ENCODE measurements around the gene IL18BP. TPM values are rescaled to one million over a fixed set of nuclear protein-coding genes. Genes with fewer than 3 reads are reported as not detected.

IL18BP gene
- 10 to 100 TPM; 12.4 to 14.0 TPM for total RNA-seq

DNA sequence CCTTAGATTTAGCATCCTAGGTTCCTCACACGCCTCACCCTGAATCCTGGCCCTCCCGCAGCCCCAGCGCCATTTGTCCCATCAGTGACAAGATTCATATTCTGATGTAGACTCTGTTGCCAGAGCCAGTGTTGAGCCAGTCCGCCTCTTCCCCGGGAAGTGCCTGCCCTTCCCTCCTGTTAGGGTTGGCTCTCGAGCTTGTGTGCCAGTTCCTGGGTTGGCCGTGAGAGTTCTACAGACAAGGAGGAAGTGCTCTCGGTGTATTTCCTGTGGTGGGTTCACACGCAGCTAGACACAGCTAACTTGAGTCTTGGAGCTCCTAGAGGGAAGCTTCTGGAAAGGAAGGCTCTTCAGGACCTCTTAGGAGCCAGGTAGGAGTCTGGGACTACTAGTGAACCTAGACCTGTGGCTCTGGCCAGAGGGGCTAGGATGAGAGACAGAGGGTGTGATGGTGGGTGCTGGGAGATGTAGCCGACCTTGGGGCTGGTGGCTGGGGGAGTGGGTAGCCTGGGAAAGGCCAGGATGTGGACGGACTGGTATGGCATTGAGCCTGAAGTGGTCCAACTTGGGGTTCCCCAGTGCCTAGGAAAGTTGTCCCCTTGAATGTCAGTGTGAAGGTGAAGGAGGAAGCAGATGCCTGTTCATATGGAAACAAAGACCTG lies at the start of gene IL18BP:
Gene IL18BP (plus strand): TSS at position 261 of the 662 bp plus-strand sequence. CDS start 1,076 bp downstream, outside the sequence.
- POLR2A ChIA-PET, result interaction anchor here (0.7 to 2.0 kb wide), 9 partner anchors 9 to 70 kb away, joined by 3 to 8 read pairs (median 4); partner anchors contain the start of genes RNF121 and XNDC1N

DNA sequence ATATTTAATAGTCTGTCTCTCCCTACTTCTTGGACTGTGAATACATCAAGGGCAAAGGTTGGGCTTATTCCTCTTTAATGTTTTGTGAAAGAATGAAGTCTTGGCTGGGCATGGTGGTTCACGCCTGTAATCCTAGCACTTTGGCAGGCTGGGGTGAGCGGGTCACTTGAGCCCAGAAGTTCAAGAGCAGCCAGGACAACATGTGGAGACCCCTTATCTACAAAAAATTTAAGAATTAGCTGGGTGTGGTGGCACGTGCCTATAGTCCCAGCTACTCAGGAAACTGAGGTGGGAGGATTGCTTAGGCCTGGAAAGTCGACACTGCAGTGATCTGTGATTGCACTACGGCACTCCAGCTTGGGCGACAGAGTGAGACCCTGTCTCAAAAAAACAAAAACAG lies 49.7 kb upstream of the IL18BP start:
- CTCF ChIA-PET, result interaction anchor here (0.9 kb wide), 1 partner anchor 28 kb away, joined by 3 read pairs; no protein-coding TSS in a partner anchor
- H3K4me3 Mint-ChIP-seq, result no peak overlapping the region
- H3K27me3 Mint-ChIP-seq, result no peaks in the 10 kb centered on the region
- no peak overlapping the region for H3K27ac Mint-ChIP-seq
- peaks cover 12% of the 10 kb centered on the region for H3K4me1 Mint-ChIP-seq
- DNase-seq, result no peak
- H3K36me3 Mint-ChIP-seq (ENCODE audit: low read depth), result peaks cover 5% of the 10 kb centered on the region
- H3K9me3 Mint-ChIP-seq, result no peaks in the 10 kb centered on the region
- POLR2A ChIA-PET, result interaction anchor here (1.0 kb wide), 1 partner anchor 21 kb away, joined by 4 read pairs; the partner anchor contains the start of gene XNDC1N

More for the DNA sequence above, at the start of gene IL18BP:
- Mint-ChIP-seq H3K9me3 (no peaks in the 10 kb centered on the region), H3K4me1 (peaks cover 23% of the 10 kb centered on the region), H3K27me3 (no peaks in the 10 kb centered on the region), H3K4me3 (peak within 1 kb of the TSS; percentile 70), H3K36me3 (ENCODE audit: low read depth) (peaks cover 32% of the 10 kb centered on the region), H3K27ac (peak within 1 kb of the TSS; percentile 85)
- DNase-seq, result peak; percentile 59
- CTCF ChIA-PET, result interaction anchor here (1.0 to 2.5 kb wide), 7 partner anchors 21 to 436 kb away, joined by 3 to 11 read pairs (median 4); partner anchors contain the start of genes CLPB and RNF121

DNA sequence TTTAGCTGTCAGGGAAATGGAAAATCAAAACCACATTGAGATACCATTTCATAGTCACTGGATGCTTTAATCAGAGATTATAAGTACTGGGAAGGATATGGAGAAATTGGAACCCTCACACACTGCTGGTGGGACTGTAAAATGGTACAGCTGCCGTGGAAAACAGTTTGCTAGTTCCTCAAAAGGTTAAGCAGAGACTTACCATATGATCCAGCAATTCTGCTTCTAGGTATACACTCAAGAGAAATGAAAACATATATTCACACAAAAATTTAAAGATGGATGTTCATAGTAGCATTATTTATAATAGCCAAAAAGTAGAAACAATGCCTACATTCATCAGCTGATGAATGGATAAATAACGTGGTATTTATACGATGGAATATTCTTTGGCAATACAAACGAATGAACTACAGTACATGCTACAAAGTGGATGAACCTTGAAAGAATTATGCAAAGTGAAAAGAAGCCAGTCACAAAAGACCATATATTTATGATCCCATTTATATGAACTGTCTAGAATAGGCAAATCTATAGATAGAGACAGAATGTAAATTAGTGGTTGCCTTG lies 46.9 kb upstream of the IL18BP start:
- H3K4me3 Mint-ChIP-seq, result no peak overlapping the region

DNA sequence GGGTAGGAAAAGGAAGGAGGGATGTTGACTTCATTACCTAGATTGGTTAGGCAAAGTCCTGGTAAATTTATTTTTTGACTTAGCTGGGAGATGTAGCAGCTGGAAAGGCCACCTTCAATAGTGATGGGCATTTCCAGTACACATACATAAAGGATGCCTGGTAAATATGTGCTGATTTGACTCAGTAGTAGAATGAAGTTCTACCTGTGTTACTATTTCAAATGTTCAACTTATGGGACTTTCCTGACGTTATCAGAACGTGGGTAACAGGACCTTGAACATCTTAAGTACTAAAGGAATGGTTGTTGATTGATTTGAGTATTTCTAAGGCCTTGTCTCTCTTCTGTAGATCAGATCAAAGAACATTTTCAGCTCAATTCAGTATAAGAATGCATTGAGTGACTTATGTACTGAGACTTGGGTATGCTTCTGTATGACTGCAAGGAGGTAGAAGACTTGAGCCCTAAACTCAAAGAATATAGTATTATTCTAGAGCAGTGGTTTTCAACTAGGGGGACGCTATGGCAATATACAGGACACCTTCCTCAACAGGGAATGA lies 42.7 kb upstream of the IL18BP start:
- Mint-ChIP-seq H3K27ac (no peak overlapping the region), H3K9me3 (no peaks in the 10 kb centered on the region), H3K27me3 (no peaks in the 10 kb centered on the region), H3K4me1 (peaks cover 8% of the 10 kb centered on the region), H3K36me3 (ENCODE audit: low read depth) (peaks cover 13% of the 10 kb centered on the region), H3K4me3 (no peak overlapping the region)
- ChIA-PET CTCF (interaction anchor here (1.4 kb wide), 1 partner anchor 69 kb away, joined by 4 read pairs; no protein-coding TSS in a partner anchor), POLR2A (interaction anchor here (1.0 kb wide), 1 partner anchor 25 kb away, joined by 3 read pairs; no protein-coding TSS in a partner anchor)
- no peak for DNase-seq

More for the DNA sequence above, 46.9 kb upstream of the IL18BP start:
- Mint-ChIP-seq H3K4me1 (peaks cover 13% of the 10 kb centered on the region), H3K9me3 (no peaks in the 10 kb centered on the region), H3K27me3 (no peaks in the 10 kb centered on the region), H3K36me3 (ENCODE audit: low read depth) (no peaks in the 10 kb centered on the region), H3K27ac (no peak overlapping the region)
- DNase-seq, result no peak
- POLR2A ChIA-PET, result no interaction called here
- CTCF ChIA-PET, result no interaction called here

DNA sequence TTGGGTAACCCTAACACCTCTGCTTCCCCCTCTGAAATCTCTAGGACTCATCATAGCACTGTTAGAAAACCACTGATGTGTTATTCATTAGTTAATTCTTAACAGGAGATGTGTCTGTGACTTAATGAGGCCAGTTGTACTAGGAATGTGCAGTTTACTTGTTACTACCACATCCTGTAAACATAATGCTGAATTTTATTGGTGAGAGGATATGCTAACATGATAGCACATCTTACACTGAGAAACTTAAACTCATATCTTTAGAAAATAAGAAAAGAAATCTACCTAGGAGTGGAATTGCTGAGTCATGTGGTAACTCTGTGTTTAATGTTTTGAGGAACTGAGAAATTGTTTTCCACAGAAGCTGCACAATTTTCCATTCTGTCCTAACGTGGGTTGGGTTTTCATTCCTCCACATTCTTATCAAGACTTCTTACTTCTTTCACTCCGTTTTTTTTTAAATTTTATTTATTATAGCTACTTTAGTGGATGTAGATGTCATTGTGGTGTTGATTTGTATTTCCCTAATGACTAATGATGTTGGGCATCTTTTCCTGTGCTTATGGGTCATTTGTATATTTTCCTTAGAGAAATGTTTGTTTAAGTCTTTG lies 36.2 kb upstream of the IL18BP start:
- POLR2A ChIA-PET, result no interaction called here
- H3K27ac Mint-ChIP-seq, result peak overlapping the region; percentile 64

DNA sequence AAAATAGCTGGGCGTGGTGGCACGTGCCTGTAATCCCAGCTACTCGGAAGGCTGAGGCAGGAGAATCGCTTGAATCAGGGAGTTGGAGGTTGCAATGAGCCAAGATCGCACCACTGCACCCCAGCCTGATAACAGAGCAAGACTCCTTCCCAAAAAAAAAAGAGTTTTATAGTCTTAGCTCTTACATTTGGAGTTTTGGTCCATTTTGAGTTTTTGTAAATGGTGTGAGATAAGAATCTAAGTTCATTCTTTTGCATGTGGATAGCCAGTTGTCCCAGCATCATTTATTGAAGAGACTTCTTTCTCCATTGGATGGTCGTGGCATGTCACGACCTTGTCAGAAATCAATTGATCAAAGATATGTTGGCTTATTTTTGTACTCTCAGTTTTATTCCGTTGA lies 35.2 kb upstream of the IL18BP start:
- Mint-ChIP-seq H3K9me3 (no peaks in the 10 kb centered on the region), H3K4me1 (peaks cover 13% of the 10 kb centered on the region), H3K4me3 (no peak overlapping the region), H3K27me3 (no peaks in the 10 kb centered on the region), H3K27ac (no peak overlapping the region), H3K36me3 (ENCODE audit: low read depth) (peaks cover 31% of the 10 kb centered on the region)
- DNase-seq, result no peak
- ChIA-PET CTCF (interaction anchor here (1.2 kb wide), 1 partner anchor 14 kb away, joined by 5 read pairs; no protein-coding TSS in a partner anchor), POLR2A (no interaction called here)

More for the DNA sequence above, 36.2 kb upstream of the IL18BP start:
- Mint-ChIP-seq H3K36me3 (ENCODE audit: low read depth) (peaks cover 25% of the 10 kb centered on the region), H3K4me3 (no peak overlapping the region), H3K27me3 (no peaks in the 10 kb centered on the region), H3K9me3 (no peaks in the 10 kb centered on the region), H3K4me1 (peaks cover 13% of the 10 kb centered on the region)
- no peak for DNase-seq
- CTCF ChIA-PET, result no interaction called here

DNA sequence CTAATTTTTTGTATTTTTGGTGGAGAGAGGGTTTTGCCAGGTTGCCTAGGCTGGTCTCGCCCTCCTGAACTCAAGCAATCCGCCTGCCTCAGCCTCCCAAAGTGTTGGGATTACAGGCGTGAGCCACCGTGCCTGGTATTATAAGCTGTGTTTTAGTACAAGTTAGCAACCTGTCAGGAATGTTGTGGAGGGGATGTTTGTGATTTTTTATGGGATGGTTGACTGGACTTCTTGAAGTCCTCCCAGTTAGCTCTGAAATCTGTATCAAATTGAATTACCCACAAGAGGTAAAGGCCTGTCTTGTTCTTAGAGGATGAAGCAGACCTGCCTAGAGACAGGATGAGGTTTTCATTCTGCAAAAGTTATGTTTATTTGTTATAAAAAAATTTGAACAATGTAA lies 34.1 kb upstream of the IL18BP start:
- CTCF ChIA-PET, result interaction anchor here (1.2 kb wide), 1 partner anchor 13 kb away, joined by 5 read pairs; no protein-coding TSS in a partner anchor
- H3K27ac Mint-ChIP-seq, result no peak overlapping the region
- H3K4me1 Mint-ChIP-seq, result peaks cover 13% of the 10 kb centered on the region

DNA sequence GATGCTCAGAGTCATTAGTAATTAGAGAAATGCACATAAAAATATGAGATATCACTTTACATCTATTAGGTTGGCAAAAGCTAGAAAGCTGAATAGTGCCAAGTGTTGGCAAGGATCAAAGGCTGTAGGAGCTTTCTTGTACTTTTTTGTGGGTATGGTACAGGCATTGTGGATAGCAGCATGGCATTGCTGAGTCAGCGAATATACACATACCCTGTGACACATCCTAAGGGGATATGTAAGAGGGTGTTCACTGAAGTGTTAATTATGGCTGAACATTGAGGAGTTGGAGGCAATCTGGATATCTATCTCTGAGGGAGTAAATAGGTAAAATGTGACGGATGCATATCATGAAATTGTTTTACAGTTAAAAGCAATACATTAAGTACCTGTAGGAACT lies 27.0 kb upstream of the IL18BP start:
- ChIA-PET POLR2A (interaction anchor here (1.1 kb wide), 1 partner anchor 100 kb away, joined by 3 read pairs; no protein-coding TSS in a partner anchor), CTCF (interaction anchor here (0.6 kb wide), 1 partner anchor 475 kb away, joined by 4 read pairs; no protein-coding TSS in a partner anchor)
- Mint-ChIP-seq H3K4me1 (no peaks in the 10 kb centered on the region), H3K4me3 (no peak overlapping the region), H3K27me3 (no peaks in the 10 kb centered on the region), H3K27ac (no peak overlapping the region), H3K36me3 (ENCODE audit: low read depth) (peaks cover 16% of the 10 kb centered on the region), H3K9me3 (no peaks in the 10 kb centered on the region)
- no peak for DNase-seq

More for the DNA sequence above, 34.1 kb upstream of the IL18BP start:
- Mint-ChIP-seq H3K4me3 (no peak overlapping the region), H3K9me3 (no peaks in the 10 kb centered on the region), H3K27me3 (no peaks in the 10 kb centered on the region), H3K36me3 (ENCODE audit: low read depth) (peaks cover 31% of the 10 kb centered on the region)
- POLR2A ChIA-PET, result interaction anchor here (0.8 kb wide), 1 partner anchor 53 kb away, joined by 3 read pairs; no protein-coding TSS in a partner anchor
- DNase-seq, result no peak

DNA sequence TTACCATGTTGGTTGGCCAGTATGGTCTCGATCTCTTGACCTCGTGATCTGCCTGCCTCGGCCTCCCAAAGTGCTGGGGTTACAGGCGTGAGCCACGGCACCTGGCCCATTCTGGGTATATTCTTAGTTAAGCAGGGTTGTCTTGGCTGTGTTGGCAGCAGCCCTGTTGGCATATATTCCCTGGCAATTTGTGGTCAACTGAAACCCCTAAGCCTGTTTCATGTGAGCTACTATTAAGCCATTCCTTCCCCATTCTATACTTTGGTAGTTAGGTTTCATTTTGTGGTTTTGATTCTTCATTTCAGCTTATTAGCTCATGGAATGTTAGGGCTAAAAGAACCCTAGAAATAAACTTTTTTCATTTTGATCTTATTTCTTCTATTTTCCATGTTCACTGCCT lies 22.2 kb upstream of the IL18BP start:
- H3K4me1 Mint-ChIP-seq, result no peaks in the 10 kb centered on the region
- DNase-seq, result no peak
- H3K9me3 Mint-ChIP-seq, result no peaks in the 10 kb centered on the region
- no peaks in the 10 kb centered on the region for H3K27me3 Mint-ChIP-seq
- H3K27ac Mint-ChIP-seq, result no peak overlapping the region
- ChIA-PET CTCF (interaction anchor here (0.6 to 3.6 kb wide), 18 partner anchors 8 to 455 kb away, joined by 3 to 27 read pairs (median 8); partner anchors contain the start of genes IL18BP, RNF121 and XNDC1N), POLR2A (interaction anchor here (1.1 to 1.5 kb wide), 2 partner anchors 44 to 125 kb away, joined by 3 read pairs; no protein-coding TSS in a partner anchor)
- peaks cover 5% of the 10 kb centered on the region for H3K36me3 Mint-ChIP-seq (ENCODE audit: low read depth)
- no peak overlapping the region for H3K4me3 Mint-ChIP-seq

DNA sequence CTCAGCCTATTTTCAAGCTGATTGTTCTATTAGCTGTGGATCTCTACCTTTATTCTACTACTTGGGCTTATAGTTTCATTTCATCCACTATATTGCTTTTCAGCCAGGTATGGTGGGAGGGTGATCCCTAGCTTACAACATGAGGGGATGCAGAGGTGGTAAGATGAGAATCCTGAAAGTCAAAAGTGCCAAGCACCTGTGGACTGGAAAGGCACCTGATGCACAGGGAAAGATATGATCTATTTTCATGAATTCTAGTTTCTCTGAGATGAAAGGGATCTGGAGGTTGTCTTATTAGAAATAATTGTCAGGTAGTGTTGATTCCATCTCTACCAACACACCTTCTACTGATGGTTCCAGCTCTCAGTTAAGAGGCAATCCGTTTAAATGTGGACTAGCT lies 21.6 kb upstream of the IL18BP start:
- H3K27me3 Mint-ChIP-seq, result no peaks in the 10 kb centered on the region
- H3K27ac Mint-ChIP-seq, result no peak overlapping the region
- H3K9me3 Mint-ChIP-seq, result no peaks in the 10 kb centered on the region
- no peak overlapping the region for H3K4me3 Mint-ChIP-seq
- CTCF ChIA-PET, result interaction anchor here (0.6 to 3.6 kb wide), 24 partner anchors 9 to 454 kb away, joined by 3 to 27 read pairs (median 5); partner anchors contain the start of genes IL18BP, RNF121 and XNDC1N
- no peaks in the 10 kb centered on the region for H3K4me1 Mint-ChIP-seq
- DNase-seq, result no peak
- POLR2A ChIA-PET, result interaction anchor here (1.5 kb wide), 2 partner anchors 20 to 45 kb away, joined by 3 read pairs; no protein-coding TSS in a partner anchor
- no peaks in the 10 kb centered on the region for H3K36me3 Mint-ChIP-seq (ENCODE audit: low read depth)

DNA sequence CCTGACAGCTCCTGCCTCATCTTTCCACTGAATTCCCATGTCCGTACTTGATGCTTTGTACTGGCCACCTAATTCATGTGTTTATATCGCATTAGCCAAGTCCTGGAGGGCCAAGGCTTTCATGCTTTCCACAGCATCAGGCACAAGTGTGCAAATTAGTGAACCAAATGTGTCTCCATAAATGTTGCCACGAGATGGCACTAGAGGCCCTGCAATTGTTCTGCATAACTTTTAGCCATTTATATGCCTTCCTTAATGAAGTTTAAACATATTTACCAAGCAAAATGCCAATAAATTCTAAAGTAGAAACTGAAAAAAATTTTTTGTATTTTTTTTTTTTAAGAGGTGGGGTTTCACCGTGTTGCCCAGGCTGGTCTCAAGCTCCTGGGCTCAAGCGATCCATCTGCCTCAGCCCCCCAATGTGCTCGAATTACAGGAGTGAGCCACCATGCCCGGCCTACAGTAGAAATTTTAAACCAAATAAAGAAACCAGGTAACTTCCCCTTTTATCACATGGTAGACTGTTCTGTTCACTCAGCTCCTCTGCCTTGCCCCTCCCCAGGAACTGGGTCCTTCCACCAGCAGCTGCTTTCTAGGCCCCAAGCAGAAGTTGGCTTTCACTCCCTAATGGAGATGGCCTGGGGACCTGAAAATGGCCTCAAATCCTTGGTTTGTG lies 20.8 kb upstream of the IL18BP start:
- Mint-ChIP-seq H3K4me3 (no peak overlapping the region), H3K36me3 (ENCODE audit: low read depth) (peaks cover 3% of the 10 kb centered on the region), H3K27ac (peak overlapping the region; percentile 37), H3K4me1 (no peaks in the 10 kb centered on the region), H3K9me3 (no peaks in the 10 kb centered on the region), H3K27me3 (no peaks in the 10 kb centered on the region)
- POLR2A ChIA-PET, result interaction anchor here (1.0 to 1.7 kb wide), 4 partner anchors 19 to 113 kb away, joined by 3 to 4 read pairs (median 3); no protein-coding TSS in a partner anchor
- peak; percentile 67 for DNase-seq
- CTCF ChIA-PET, result interaction anchor here (0.7 to 3.6 kb wide), 26 partner anchors 10 to 453 kb away, joined by 3 to 27 read pairs (median 5); partner anchors contain the start of genes IL18BP, RNF121 and XNDC1N

DNA sequence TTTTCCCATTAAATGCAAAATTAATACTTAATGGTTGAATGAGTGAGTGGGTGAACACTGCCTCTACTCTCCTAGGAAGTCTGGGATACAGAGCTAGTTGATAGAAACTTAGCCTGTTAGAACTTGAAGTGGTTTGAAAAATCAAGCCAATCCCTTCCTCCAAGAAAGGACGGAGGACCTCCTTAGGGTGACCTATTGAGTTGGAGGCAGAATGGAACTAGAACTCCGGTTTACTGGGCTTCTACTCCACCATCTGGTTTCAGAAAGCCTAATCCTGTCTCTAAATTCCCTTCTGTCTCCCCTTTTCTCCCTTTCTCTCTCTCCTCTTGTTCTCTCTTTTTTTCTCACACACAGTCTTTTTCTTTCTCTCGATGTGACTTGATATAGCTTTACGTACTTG lies 19.6 kb upstream of the IL18BP start:
- H3K4me3 Mint-ChIP-seq, result no peak overlapping the region
- H3K27me3 Mint-ChIP-seq, result no peaks in the 10 kb centered on the region
- H3K36me3 Mint-ChIP-seq (ENCODE audit: low read depth), result peaks cover 7% of the 10 kb centered on the region
- no peaks in the 10 kb centered on the region for H3K4me1 Mint-ChIP-seq
- H3K9me3 Mint-ChIP-seq, result no peaks in the 10 kb centered on the region
- no peak for DNase-seq
- CTCF ChIA-PET, result interaction anchor here (0.7 to 3.6 kb wide), 14 partner anchors 9 to 432 kb away, joined by 3 to 27 read pairs (median 6); partner anchors contain the start of genes IL18BP, RNF121 and XNDC1N
- POLR2A ChIA-PET, result interaction anchor here (1.7 kb wide), 1 partner anchor 22 kb away, joined by 4 read pairs; no protein-coding TSS in a partner anchor
- no peak overlapping the region for H3K27ac Mint-ChIP-seq
